HG03378 (cell line): ENCODE measurements around the gene MRPL2.

Experiments used
- ATAC-seq: cut with Tn5 transposase; IDR thresholded peaks from one replicate; pipeline ENCODE4 v1.9.1; 2021; ENCODE audit warnings: mild to moderate bottlenecking, moderate library complexity; ENCODE audit not compliant: unreplicated experiment

The MRPL2 gene

GRCh38 chr6:43059168-43060033, at the start of gene MRPL2, which contains the start of gene KLC4:
Gene MRPL2 (minus strand): TSS chr6:43059434. CDS start chr6:43059381, 53 bp downstream.
Gene KLC4 (plus strand): TSS chr6:43059631. CDS start chr6:43061336, 1,705 bp downstream.
- peak; percentile 85 for ATAC-seq

- ATAC-seq = no peak
Measured at GRCh38 chr6:43107344-43108062, 48.3 kb upstream of the MRPL2 start.

GRCh38 chr6:43105538-43106222, 46.4 kb upstream of the MRPL2 start:
- no peak for ATAC-seq

GRCh38 chr6:43103253-43103876, 44.1 kb upstream of the MRPL2 start:
- ATAC-seq = no peak

- ATAC-seq = no peak
Measured at GRCh38 chr6:43101497-43101896, 42.3 kb upstream of the MRPL2 start.

GRCh38 chr6:43097502-43097901, 38.3 kb upstream of the MRPL2 start:
- no peak for ATAC-seq

- no peak for ATAC-seq
Measured at GRCh38 chr6:43097098-43097489, 37.9 kb upstream of the MRPL2 start.

GRCh38 chr6:43096451-43097097, 37.3 kb upstream of the MRPL2 start:
- ATAC-seq = no peak

GRCh38 chr6:43095939-43096338, 36.7 kb upstream of the MRPL2 start:
- no peak for ATAC-seq

GRCh38 chr6:43093436-43094289, 34.4 kb upstream of the MRPL2 start:
- ATAC-seq = no peak

GRCh38 chr6:43092635-43093034, 33.4 kb upstream of the MRPL2 start:
- ATAC-seq = no peak

GRCh38 chr6:43091436-43091991, 32.3 kb upstream of the MRPL2 start:
- ATAC-seq = no peak

- no peak for ATAC-seq
Measured at GRCh38 chr6:43091020-43091419, 31.8 kb upstream of the MRPL2 start.

GRCh38 chr6:43090559-43090956, 31.3 kb upstream of the MRPL2 start:
- no peak for ATAC-seq

- ATAC-seq = no peak
Measured at GRCh38 chr6:43089874-43090558, 30.8 kb upstream of the MRPL2 start.

GRCh38 chr6:43089467-43089866, 30.2 kb upstream of the MRPL2 start:
- no peak for ATAC-seq

GRCh38 chr6:43088654-43089056, 29.4 kb upstream of the MRPL2 start:
- no peak for ATAC-seq

GRCh38 chr6:43086022-43086658, 26.9 kb upstream of the MRPL2 start:
- no peak for ATAC-seq
